Ascending aorta (tissue), 2 donors: ENCODE measurements around the gene SERTAD2. TPM values are rescaled to one million over a fixed set of nuclear protein-coding genes. Genes with fewer than 3 reads are reported as not detected.

Experiments used
- DNase-seq, 2 donors: peaks; one replicate each; pipeline ENCODE4 v3.0.0-alpha.2; 2019; ENCODE audit warnings: low spot score in 2 of 2
- H3K27ac ChIP-seq, 2 donors: fragments of 200-600 bp; sonication (generic); one replicate each; pipeline ENCODE4 v1.5.1; 2016 to 2017; ENCODE audit warnings: mild to moderate bottlenecking in 1 of 2
- H3K27me3 ChIP-seq: fragments of 200-600 bp; sonication (generic); one replicate; pipeline ENCODE4 v1.5.1; 2017
- H3K36me3 ChIP-seq, 2 donors: fragments of 200-600 bp; sonication (generic); one replicate each; pipeline ENCODE4 v1.5.1; 2016
- H3K4me1 ChIP-seq, 2 donors: fragments of 200-600 bp; sonication (generic); one replicate each; pipeline ENCODE4 v1.5.1; 2016 to 2017; ENCODE audit warnings: mild to moderate bottlenecking in 1 of 2
- H3K4me3 ChIP-seq, 2 donors: fragments of 200-600 bp; sonication (generic); one replicate each; pipeline ENCODE4 v1.5.1; 2016 to 2017; ENCODE audit warnings: mild to moderate bottlenecking in 1 of 2
- H3K9me3 ChIP-seq, 2 donors: fragments of 200-600 bp; sonication (generic); one replicate each; pipeline ENCODE4 v1.5.1; 2016
- intact Hi-C: fragments of 100-400 bp; cut with DNase I; formaldehyde crosslinking; loops from one replicate; pipeline ENCODE4 v1.15.1; 2023
- total RNA-seq: library from RNA; depleted of rRNA; stranded (reverse); fragments of >200 nt; gene quantifications from one replicate; pipeline ENCODE4 v1.1.0, GENCODE V29; 2016
- TF ChIP-seq, protein P1 (sequence below), 3 experiments: fragments of 200-600 bp in 2 of 3; fragments of 450-650 bp in 1 of 3; sonication (generic) in 2 of 3; IDR thresholded peaks; one replicate each; pipeline ENCODE4 v1.5.1; 2016 to 2019; ENCODE audit warnings: antibody characterized with exemption in 3 of 3, mild to moderate bottlenecking in 1 of 3, moderate library complexity in 1 of 3

The SERTAD2 gene
- total RNA-seq, 1 donor from 2014 or later: 8.7 TPM

DNA sequence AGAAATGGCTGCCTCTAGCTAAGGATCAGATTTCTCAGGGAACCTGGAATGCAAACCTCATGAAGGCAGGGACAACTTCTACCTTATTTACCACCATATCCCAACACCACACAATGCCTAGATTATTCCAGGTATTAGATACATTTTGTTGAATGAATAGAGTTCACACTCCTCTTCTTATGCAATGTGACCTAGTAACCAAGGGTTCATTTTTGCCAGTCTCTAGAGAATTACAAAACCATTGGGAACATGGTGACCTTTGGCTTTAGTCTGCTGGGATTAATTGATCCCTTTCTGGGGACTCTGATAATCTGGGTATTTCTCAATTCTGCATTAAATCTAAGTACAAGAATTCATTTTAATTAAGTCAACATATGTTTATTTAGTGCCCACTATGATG lies 35.2 kb upstream of the SERTAD2 start:
- no peaks in the 10 kb centered on the region for H3K9me3 ChIP-seq
- H3K4me1 ChIP-seq: no peaks in the 10 kb centered on the region
- H3K27ac ChIP-seq: no peak overlapping the region
- no peaks in the 10 kb centered on the region for H3K36me3 ChIP-seq
- TF ChIP-seq, protein P1, sequence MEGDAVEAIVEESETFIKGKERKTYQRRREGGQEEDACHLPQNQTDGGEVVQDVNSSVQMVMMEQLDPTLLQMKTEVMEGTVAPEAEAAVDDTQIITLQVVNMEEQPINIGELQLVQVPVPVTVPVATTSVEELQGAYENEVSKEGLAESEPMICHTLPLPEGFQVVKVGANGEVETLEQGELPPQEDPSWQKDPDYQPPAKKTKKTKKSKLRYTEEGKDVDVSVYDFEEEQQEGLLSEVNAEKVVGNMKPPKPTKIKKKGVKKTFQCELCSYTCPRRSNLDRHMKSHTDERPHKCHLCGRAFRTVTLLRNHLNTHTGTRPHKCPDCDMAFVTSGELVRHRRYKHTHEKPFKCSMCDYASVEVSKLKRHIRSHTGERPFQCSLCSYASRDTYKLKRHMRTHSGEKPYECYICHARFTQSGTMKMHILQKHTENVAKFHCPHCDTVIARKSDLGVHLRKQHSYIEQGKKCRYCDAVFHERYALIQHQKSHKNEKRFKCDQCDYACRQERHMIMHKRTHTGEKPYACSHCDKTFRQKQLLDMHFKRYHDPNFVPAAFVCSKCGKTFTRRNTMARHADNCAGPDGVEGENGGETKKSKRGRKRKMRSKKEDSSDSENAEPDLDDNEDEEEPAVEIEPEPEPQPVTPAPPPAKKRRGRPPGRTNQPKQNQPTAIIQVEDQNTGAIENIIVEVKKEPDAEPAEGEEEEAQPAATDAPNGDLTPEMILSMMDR (IDR thresholded peaks at IDR 0.05): no peak
- H3K27me3 ChIP-seq: no peaks in the 10 kb centered on the region
- no peak for DNase-seq
- intact Hi-C loops: no loop called here
- H3K4me3 ChIP-seq: no peak overlapping the region

DNA sequence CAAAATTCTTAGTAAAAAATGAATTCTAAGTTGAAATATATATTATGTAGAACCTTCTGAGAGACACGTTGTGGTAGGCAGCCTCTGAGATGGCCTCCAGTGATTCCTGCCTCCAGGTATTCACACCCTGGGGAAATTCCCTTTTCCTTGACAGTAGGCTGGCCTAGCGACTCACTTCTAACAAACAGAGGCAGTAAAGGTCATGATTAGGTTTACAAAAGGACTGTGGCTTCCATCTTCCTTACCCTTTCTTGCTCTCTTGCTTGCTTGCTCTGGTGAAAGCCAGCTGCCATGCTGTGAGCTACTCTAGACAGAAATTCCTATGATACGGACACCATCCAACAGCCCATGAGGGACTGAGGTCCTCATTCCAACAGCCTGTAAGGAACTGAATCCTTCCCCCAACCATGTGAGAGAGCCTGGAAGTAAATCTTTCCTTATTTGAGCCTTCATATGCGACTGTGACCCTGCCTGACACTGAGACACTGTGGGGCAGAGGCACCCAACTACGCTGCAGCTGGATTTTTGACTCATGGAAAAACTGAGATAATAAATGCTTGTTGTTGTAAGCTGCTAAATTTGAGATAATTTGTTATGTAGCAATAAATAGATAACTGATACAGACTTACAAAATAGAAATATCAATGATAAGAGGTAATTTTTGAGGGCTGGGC lies 32.7 kb upstream of the SERTAD2 start:
- H3K36me3 ChIP-seq: no peaks in the 10 kb centered on the region
- intact Hi-C loops: no loop called here
- H3K27ac ChIP-seq: no peak overlapping the region
- no peaks in the 10 kb centered on the region for H3K4me1 ChIP-seq
- H3K4me3 ChIP-seq: no peak overlapping the region
- TF ChIP-seq, protein P1 (IDR thresholded peaks at IDR 0.05): no peak
- H3K27me3 ChIP-seq: no peaks in the 10 kb centered on the region
- no peaks in the 10 kb centered on the region for H3K9me3 ChIP-seq
- no peak for DNase-seq

DNA sequence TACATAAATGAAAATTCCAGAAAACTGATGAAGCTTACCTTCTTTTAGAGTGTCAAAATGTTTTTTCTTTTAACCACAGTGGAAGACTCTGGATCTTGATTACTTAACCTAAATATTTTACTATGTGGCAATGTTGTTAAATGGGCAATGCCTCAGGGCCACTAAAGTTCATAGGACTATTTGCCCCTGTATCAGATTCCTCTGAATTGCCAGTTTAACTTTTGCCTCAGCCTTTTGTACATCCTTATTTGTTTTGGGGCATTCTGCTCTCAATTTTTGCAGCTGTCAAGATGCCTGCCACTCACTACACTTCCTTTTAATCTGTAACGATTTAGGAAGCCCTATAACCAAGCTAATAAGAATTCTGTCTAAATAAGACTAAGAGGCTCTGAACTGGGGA lies 31.7 kb upstream of the SERTAD2 start:
- H3K36me3 ChIP-seq: no peaks in the 10 kb centered on the region
- no peak for DNase-seq
- H3K4me3 ChIP-seq: no peak overlapping the region
- intact Hi-C loops: no loop called here
- TF ChIP-seq, protein P1 (IDR thresholded peaks at IDR 0.05): no peak
- no peaks in the 10 kb centered on the region for H3K9me3 ChIP-seq
- no peak overlapping the region for H3K27ac ChIP-seq
- H3K27me3 ChIP-seq: no peaks in the 10 kb centered on the region
- no peaks in the 10 kb centered on the region for H3K4me1 ChIP-seq

DNA sequence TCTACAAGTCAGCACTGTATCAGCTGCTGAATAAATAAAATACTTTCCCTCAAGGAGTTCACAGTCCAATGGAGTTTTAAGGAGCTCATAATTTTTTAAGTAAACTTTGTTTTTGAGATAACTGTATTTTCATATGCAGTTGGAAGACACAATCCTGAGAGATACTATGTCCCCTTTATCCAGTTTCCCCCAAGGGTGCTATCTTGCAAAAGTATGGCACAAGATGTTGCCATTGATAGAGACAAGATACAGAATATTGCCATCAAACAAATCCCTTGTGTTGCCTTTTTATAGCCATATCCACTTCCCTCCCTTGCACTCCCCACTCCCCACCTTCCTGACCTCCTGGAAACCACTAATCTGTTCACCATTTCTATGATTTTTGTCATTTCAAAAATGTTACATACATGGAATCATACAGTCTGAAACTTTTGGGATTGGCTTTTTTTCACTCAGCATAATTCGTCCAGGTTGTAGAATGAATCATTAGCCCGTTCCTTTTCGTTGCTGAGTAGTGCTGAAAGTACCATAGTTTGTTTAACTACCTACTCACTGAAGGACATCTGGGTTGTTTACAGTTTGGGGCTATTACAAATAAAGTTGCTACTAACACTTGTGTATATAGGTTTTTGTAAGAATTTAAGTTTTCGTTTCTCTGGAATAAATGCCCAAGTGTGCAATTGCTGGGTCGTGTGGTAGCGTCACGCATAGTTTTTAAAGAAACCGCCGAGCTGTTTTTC lies 30.2 kb upstream of the SERTAD2 start:
- intact Hi-C loops: no loop called here
- peaks cover 0 to under 1% of the 10 kb centered on the region in 2 donors for H3K4me1 ChIP-seq
- TF ChIP-seq, protein P1 (IDR thresholded peaks at IDR 0.05): no peak
- no peaks in the 10 kb centered on the region for H3K9me3 ChIP-seq
- no peak for DNase-seq
- no peaks in the 10 kb centered on the region for H3K36me3 ChIP-seq
- no peaks in the 10 kb centered on the region for H3K27me3 ChIP-seq
- H3K4me3 ChIP-seq: no peak overlapping the region
- no peak overlapping the region for H3K27ac ChIP-seq

DNA sequence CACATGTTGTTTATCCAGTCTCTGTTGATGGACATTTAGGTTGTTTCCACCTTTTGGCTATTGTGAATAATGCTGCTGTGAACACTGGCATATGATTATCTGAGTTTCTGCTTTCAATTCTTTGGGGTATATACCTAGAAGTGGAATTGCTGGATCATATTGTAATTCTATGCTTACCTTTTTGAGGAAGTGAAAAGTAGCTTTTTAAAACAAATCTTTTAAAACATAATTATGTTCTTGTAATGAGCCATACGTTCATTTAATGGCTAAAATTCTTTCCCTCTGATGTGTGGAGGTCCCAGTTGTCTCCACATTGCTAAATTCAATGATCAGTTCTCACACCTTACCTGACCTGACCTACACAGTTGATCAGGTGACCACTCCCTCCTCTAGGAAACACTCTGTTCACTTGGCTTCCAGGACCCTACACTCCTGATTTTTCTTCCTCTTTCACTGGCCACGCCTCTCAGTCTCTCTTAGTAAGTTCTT lies 27.8 kb upstream of the SERTAD2 start:
- no peaks in the 10 kb centered on the region for H3K36me3 ChIP-seq
- no peaks in the 10 kb centered on the region for H3K27me3 ChIP-seq
- no peak overlapping the region for H3K27ac ChIP-seq
- TF ChIP-seq, protein P1 (IDR thresholded peaks at IDR 0.05): no peak
- no peaks in the 10 kb centered on the region for H3K9me3 ChIP-seq
- H3K4me3 ChIP-seq: no peak overlapping the region
- H3K4me1 ChIP-seq: peaks cover 0 to 2% of the 10 kb centered on the region in 2 donors
- intact Hi-C loops: no loop called here
- no peak for DNase-seq
